ENCODE results near the gene METRNL.
A peak's percentile ranks its signal among the peaks of the same experiment; 100 is the strongest.
"Not testable (repeated sequence)": the region's sequence is repeated elsewhere in the genome, so short reads cannot be mapped to it uniquely, and the experiment has no call there.

The METRNL gene

GRCh38 chr17:83064021-83064731 is 15.2 kb upstream of the METRNL start:
- in situ Hi-C loops (cut with HindIII; ENCODE audit: low pct_ligation_motif_present, low pct_unique_long_range_greater_than_20kb, low sequenced_read_pairs), result no loop called here
- DNase-seq, result no peak

- in situ Hi-C loops (cut with HindIII; ENCODE audit: low pct_ligation_motif_present, low pct_unique_long_range_greater_than_20kb, low sequenced_read_pairs), result no loop called here
- DNase-seq, result no peak
These were observed 14.4 kb upstream of the METRNL start for GRCh38 chr17:83064732-83065659.

DNA sequence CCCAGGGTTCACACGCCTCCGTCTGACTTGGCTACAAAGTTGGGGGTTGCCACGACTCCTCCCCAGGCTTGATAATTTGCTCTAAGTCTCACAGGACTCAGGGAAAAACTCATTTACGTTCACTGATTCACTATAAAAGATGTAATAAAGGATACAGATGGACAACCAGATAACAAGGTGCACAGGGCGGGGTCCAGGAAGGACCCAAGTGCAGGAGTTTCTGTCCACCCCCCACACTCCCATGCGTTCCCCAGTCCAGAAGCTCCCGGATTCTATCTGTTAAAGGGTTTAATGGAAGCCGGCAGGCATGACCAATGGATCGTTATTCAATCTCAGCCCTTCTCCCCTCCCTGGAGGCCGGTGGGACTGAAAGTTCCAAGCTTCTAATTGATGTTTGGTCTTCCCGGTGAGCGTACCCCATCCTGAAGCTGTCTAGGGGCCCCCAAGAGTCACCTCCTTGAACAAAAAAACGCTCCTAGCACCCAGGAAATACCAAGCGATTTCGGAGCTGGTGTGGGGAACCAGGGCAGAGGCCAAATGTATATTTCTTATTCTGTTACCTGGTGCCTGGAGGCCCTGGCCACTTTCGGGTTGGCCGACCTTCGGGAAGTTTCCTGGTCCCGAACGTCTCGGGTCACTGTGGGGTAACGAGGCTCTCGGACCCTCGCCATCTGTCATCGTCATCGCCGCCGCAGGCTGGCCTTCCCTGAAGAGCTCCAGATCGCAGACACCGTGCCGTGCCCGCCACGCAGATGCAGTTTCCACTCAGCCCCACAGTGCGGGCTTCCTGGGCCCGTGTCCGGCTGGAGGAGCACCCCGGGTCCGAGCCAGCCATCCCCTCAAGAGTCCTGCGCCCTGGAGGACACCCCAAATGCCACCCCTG is 13.5 kb upstream of the METRNL start:
- in situ Hi-C loops (cut with HindIII; ENCODE audit: low pct_ligation_motif_present, low pct_unique_long_range_greater_than_20kb, low sequenced_read_pairs), result no loop called here
- DNase-seq, result no peak

DNA sequence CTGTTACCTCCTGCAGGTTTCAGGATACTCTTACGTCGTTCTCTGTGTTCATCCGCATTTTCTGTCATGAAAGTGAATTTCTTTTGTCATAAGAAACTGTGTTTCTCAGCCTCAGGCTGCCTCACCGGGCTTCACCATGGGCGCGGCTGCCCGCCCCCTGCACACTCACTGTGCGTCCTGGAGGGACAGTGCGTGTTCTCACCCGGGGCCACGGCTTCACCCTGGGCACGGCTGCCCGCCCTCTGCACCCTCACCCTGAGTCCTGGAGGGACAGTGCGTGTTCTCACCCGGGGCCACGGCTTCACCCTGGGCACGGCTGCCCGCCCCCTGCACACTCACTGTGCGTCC is 12.9 kb upstream of the METRNL start:
- in situ Hi-C loops (cut with HindIII; ENCODE audit: low pct_ligation_motif_present, low pct_unique_long_range_greater_than_20kb, low sequenced_read_pairs); DNase-seq: not testable (repeated sequence)

DNA sequence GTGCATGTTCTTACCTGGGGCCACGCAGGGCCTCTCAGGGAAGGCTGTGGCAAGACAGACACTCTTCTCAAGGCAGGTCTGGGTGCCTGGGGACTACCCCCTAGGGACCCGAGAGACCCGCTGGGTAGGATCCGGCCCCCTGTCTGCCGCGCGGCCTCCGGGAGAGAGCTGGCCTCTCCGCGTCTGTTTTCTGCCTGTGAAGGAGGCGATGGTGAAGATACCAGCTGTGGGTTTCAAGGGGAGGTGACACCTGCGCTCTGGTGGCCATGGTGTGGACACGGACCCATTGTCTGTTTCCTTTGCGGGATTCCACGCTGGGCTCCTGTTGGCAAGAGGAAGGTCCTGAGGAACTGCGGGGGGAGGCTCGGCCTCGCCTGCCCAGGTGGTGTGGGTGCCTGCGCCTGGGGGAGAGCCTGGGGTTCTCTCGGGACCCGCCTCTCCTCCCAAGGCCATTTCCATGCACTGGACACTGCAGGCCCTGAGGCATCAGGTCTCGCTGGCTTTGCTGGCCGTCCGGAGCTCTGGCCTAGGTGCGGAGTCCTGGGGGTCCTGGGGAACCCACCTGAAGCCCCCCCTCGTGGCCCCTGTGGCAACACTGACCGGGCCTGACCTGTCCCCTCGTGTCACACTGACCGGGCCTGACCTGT is 12.2 kb upstream of the METRNL start:
- DNase-seq, result no peak
- in situ Hi-C loops (cut with HindIII; ENCODE audit: low pct_ligation_motif_present, low pct_unique_long_range_greater_than_20kb, low sequenced_read_pairs), result no loop called here

DNA sequence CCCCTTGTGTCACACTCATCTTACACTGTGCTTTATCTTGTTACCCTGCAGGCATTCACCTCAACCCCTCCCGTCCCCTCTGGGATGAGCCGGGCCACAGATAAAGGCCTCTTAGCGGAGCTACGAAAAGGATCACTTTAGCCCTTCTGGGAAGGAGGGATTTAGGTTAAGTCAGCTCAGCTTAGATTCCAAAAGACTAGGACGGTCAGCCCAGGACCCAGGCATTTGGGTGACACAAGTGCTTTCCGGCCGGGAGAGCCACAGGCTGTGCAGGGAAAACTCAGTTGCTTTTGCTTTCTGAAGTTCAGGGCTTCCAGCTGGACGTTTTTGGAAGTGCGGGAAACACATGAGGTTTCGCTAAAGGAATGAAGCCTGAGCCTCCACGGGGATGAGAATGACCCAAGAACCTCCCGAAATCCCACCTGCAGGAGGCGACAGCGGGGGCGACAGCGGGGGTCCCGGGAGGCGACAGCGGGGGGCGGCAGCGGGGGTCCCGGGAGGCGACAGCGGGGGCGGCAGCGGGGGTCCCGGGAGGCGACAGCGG is 11.6 kb upstream of the METRNL start:
- in situ Hi-C loops (cut with HindIII; ENCODE audit: low pct_ligation_motif_present, low pct_unique_long_range_greater_than_20kb, low sequenced_read_pairs), result no loop called here
- DNase-seq, result peak; percentile 46

DNA sequence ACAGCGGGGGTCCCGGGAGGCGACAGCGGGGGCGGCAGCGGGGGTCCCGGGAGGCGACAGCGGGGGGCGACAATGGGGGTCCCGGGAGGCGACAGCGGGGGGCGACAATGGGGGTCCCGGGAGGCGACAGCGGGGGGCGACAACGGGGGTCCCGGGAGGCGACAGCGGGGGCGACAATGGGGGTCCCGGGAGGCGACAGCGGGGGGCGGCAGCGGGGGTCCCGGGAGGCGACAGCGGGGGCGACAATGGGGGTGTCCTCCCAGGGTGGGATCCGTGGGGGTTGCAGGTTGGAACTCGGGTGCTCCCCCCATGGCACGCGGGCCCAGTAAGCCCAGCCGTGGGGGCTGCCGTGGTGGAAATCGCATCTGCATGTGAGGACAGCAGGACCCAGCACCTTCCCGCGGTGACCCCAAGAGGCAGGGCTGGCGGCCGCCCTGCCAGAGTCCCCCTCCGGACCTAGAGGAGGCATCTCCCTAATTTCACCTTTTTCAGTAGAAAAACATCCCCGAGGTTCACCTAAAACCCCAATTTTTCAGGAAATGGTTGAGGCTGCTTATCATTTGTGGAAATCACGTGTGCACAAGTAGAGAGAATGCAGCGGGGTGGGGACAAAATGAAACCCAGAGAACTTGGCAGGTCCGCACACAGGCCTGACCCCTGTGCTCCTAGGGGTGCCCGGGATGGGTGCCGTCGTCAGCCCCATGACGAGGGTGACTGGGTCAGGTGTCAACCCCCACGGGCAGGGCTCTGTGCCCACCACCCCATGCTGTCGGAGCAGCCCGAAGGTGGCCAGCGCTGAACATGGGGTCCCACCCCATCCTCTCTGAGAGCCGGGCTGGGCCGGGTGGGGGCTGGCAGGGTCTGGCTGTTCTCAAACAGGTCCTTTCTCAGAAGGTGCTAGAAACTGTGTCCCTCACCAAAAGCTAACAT is 10.5 kb upstream of the METRNL start:
- in situ Hi-C loops (cut with HindIII; ENCODE audit: low pct_ligation_motif_present, low pct_unique_long_range_greater_than_20kb, low sequenced_read_pairs), result no loop called here
- DNase-seq, result no peak

- in situ Hi-C loops (cut with HindIII; ENCODE audit: low pct_ligation_motif_present, low pct_unique_long_range_greater_than_20kb, low sequenced_read_pairs), result no loop called here
These were observed 9.9 kb upstream of the METRNL start for GRCh38 chr17:83069571-83069906.

DNA sequence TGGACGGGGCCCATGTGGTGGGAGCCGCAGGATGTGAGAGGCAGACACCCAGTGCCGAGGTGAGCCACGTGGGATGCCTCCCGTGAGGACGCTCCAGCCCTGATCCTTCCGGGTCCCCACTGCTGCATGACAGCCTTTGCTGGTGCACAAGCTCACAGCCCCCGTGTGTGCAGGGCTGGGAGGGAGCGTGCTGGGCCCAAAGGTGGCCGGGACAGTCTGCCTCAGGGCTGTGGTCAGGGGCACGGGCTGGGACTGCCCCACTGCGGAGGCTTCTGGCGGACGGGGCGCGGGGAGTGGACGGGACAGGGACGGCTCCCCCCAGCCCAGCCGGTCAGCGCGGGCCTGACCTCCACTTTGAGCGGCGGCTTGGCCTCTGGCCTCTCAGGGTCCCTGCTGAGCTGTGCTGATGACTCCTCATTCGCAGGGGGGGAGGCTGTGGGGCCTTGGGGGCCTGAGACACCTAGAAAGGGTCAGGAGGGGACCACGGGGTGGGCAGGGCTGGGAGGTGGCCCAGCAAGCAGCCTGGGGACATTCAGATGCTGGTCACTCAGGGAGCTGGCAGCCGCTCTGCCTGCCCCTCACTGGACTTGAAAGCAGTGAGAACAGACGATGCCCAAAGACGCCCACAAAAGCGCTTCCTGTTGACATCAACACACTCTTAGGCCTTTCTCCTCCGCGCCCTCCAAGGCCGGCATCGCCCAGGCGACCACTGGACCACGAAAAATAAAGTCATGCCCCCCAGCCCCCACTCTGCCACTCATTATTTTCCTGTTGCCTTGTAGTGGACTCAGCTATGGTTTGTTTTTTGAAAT is 9.3 kb upstream of the METRNL start:
- DNase-seq, result no peak
- in situ Hi-C loops (cut with HindIII; ENCODE audit: low pct_ligation_motif_present, low pct_unique_long_range_greater_than_20kb, low sequenced_read_pairs), result no loop called here

More at GRCh38 chr17:83069571-83069906, 9.9 kb upstream of the METRNL start:
- no peak for DNase-seq

GRCh38 chr17:83070800-83071341 is 8.5 kb upstream of the METRNL start:
- DNase-seq, result no peak
- in situ Hi-C loops (cut with HindIII; ENCODE audit: low pct_ligation_motif_present, low pct_unique_long_range_greater_than_20kb, low sequenced_read_pairs), result no loop called here

GRCh38 chr17:83071365-83071764 is 8.0 kb upstream of the METRNL start:
- in situ Hi-C loops (cut with HindIII; ENCODE audit: low pct_ligation_motif_present, low pct_unique_long_range_greater_than_20kb, low sequenced_read_pairs), result no loop called here
- DNase-seq, result no peak

DNA sequence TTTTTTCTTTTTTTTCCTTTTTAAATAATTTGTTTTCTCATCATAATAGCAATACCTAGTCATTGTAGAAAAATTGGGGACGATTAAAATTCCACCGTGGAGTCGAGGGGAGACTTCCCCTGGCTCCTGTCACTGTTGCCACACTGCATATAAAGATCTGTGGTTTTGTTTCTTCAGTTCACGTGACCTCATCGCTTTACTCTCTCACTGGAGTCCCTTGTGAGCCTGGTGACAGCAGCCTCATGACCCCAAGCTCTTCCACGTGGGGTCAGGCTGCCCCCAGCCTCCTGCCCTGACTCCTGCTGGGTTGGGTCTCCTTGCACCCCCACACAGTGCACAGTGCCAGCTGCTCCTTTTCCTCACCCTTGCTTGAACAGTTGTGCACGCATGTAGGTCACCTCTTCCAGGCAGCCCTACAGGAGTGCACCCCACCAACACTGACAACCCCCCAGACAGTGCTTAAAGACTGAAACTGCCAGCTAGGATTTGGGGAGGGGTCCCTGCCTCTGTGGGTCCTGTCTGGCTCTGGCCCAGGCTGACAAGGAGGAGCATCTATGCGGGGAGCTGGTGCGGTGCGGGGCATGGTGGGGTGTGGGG is 7.3 kb upstream of the METRNL start:
- DNase-seq, result no peak
- in situ Hi-C loops (cut with HindIII; ENCODE audit: low pct_ligation_motif_present, low pct_unique_long_range_greater_than_20kb, low sequenced_read_pairs), result no loop called here

DNA sequence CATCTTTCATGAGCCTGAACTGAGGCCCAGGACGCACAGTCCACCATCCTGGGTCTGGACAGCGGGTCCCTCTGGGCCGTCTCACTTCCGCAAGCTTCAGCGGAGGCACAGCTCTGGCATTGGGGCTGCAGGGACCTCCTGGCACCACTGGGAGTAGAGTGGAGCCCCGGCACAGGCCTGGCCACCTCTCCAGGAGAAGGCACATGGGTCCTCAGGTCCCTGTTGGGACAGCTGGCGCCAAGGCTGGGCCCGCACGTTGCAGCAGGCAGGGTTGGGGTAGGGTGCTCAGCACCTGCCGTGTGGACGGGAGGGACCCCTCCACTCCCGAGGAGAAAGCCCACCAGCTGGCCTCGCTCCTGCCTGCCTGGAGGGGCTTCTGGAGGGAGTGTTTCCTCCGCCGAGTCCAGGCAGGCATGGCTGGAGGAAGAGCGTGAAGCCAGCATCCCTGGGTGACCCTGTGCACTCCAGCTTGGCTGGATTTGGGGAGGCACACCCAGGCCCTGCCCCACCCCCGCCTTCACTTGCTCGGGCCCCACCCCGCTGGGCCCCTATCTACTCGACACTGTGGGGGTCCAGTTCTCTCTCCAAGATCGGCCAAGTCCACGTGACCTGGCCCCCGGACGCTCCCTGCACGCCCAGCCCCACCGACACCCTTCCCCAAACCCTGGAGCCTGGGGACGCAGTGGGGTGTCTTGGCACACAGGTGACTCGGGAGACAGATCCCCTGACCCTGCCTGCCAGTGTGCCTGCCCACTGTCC is 6.6 kb upstream of the METRNL start:
- no peak for DNase-seq
- in situ Hi-C loops (cut with HindIII; ENCODE audit: low pct_ligation_motif_present, low pct_unique_long_range_greater_than_20kb, low sequenced_read_pairs), result no loop called here

- in situ Hi-C loops (cut with HindIII; ENCODE audit: low pct_ligation_motif_present, low pct_unique_long_range_greater_than_20kb, low sequenced_read_pairs), result no loop called here
- DNase-seq, result no peak
These were observed 5.9 kb upstream of the METRNL start for GRCh38 chr17:83073389-83074063.
